Fibroblast of lung (primary cell): ENCODE results near the gene ACER3.

Source experiments
- EZH2 ChIP-seq: IDR thresholded peaks from 2 replicates; pipeline ENCODE4 v1.5.1; 2012; ENCODE audit warnings: low read length, control low read depth, mild to moderate bottlenecking; ENCODE audit errors: missing control alignments
- TF ChIP-seq, protein P1 (sequence below), 2 donors: IDR thresholded peaks in 1 of 2; conservative IDR thresholded peaks in 1 of 2; 1 replicate in 1 of 2; 2 replicates in 1 of 2; pipeline ENCODE4 v1.5.1; 2011 to 2012; ENCODE audit warnings: low read length in 2 of 2, control low read depth in 1 of 2, inconsistent platforms in 1 of 2, low read depth in 1 of 2, mild to moderate bottlenecking in 1 of 2

DNA sequence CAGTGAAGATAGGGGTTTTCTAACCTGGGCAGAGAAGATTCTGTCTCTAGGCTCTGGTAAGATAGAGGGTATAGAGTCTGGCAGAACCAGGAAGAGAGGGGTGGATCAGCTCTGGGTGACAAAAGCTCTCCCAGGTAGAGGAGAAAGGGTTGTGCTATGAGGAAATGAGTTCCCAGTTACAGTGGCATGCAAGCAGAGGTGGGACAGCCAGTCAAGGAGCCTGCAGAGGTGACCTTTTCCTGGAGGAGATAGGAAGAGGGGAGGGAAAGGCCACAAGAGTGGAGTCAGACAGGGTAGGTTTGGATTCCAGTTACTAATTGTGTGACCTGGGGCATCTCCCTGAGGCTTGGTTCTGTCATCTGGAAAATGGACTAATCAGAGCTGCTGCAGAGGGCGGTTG lies 202.7 kb downstream of the ACER3 start:
- no peak for TF ChIP-seq EZH2
- TF ChIP-seq, protein P1, sequence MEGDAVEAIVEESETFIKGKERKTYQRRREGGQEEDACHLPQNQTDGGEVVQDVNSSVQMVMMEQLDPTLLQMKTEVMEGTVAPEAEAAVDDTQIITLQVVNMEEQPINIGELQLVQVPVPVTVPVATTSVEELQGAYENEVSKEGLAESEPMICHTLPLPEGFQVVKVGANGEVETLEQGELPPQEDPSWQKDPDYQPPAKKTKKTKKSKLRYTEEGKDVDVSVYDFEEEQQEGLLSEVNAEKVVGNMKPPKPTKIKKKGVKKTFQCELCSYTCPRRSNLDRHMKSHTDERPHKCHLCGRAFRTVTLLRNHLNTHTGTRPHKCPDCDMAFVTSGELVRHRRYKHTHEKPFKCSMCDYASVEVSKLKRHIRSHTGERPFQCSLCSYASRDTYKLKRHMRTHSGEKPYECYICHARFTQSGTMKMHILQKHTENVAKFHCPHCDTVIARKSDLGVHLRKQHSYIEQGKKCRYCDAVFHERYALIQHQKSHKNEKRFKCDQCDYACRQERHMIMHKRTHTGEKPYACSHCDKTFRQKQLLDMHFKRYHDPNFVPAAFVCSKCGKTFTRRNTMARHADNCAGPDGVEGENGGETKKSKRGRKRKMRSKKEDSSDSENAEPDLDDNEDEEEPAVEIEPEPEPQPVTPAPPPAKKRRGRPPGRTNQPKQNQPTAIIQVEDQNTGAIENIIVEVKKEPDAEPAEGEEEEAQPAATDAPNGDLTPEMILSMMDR (conservative IDR thresholded peaks at IDR 0.05 in 1 of 2, IDR thresholded peaks at IDR 0.05 in 1 of 2; ENCODE audit: low read depth in 1 of 2, low read length in 2 of 2): no peak
